Activated CD8-positive, alpha-beta memory T cell treated with anti-CD3 and anti-CD28 coated beads for 4 hours (primary cell): ENCODE results near the gene ZBTB39.
"Not testable (repeated sequence)": the region's sequence is repeated elsewhere in the genome, so short reads cannot be mapped to it uniquely, and the experiment has no call there.

Source experiments
- DNase-seq, 2 donors: peaks; one replicate each; pipeline ENCODE4 v3.0.0-alpha.2; 2020; ENCODE audit warnings: low read depth in 2 of 2

Gene ZBTB39

GRCh38 chr12:57005980-57006808 is at the start of gene ZBTB39:
Gene ZBTB39, minus strand, starts transcription at chr12:57006546. Its CDS starts 1,629 bp downstream, at chr12:57004917.
- DNase-seq, result peak; percentile 23 to 30

DNA sequence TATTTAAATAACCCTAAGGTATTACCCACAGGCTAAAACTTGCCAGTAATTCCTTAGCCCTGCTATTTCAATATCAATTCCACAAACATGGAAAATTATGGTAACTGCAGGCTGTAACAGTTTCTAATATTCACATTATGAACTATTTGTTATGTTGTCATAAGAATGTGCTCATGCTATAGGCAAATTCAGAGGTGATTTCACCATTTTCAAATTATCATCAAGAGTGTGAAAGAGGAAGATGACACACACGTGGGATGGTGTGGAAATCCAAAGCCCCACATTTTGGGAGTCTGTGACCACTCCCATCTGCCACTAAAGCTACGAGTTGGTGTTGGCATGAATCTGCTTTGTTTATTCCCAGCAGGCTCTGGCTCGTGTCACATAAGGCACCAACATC is 49.5 kb upstream of the ZBTB39 start:
- no peak for DNase-seq

- not testable (repeated sequence) for DNase-seq
Observed at GRCh38 chr12:57053901-57054300, 47.6 kb upstream of the ZBTB39 start.

DNA sequence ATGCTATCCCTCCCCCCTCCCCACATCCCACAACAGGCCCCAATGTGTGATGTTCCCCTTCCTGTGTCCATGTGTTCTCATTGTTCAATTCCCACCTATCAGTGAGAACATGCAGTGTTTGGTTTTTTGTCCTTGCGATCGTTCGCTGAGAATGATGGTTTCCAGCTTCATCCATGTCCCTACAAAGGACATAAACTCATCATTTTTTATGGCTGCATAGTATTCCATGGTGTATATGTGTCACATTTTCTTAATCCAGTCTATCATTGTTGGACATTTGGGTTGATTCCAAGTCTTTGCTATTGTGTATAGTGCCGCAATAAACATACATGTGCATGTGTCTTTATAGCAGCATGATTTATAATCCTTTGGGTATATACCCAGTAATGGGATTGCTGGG is 46.8 kb upstream of the ZBTB39 start:
- DNase-seq, result not testable (repeated sequence)

GRCh38 chr12:57051011-57051410 is 44.7 kb upstream of the ZBTB39 start:
- no peak for DNase-seq

DNA sequence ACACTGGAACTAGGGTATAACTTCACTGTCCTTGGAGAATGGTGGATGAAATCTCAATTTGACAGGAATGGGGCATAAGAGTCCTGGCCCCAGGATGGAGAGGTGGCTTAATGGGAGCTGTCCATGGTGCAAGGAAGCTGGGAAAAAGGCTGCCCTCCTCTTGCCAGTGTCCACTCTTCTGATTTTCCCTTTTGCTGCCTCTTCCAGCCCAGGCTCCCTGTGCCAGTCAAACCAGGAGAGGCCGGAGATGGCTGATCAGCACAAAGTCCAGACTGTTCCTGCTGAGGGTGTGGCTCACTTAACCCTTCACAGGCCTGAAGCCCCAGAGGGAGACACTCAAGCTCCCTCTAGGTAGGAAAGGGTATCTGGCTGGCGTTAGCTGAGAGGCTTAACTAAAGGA is 43.5 kb upstream of the ZBTB39 start, which contains the start of gene MYO1A:
Gene MYO1A, minus strand, starts transcription at position 240 of the 400 bp plus-strand sequence. CDS start 1,806 bp downstream, outside the sequence.
- DNase-seq, result no peak

DNA sequence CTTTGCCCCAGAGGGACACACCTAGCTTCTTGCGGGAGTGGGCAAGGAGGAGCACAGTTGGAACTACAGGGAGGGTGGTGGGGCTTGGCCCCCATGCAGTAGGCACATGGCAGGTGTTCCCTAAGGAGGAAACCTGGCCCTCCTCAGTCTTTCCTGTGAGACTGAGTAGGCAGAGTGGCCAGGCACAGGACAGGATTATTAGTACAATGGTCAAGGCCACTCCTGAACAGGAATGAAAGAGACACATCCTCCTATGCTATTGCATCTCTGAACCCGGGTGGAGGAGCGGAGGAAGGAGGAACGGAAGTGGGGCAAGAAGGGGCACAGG is 42.7 kb upstream of the ZBTB39 start:
- DNase-seq, result no peak

GRCh38 chr12:57048423-57049118 is 42.2 kb upstream of the ZBTB39 start:
- DNase-seq, result no peak

GRCh38 chr12:57047981-57048380 is 41.6 kb upstream of the ZBTB39 start:
- DNase-seq, result no peak

DNA sequence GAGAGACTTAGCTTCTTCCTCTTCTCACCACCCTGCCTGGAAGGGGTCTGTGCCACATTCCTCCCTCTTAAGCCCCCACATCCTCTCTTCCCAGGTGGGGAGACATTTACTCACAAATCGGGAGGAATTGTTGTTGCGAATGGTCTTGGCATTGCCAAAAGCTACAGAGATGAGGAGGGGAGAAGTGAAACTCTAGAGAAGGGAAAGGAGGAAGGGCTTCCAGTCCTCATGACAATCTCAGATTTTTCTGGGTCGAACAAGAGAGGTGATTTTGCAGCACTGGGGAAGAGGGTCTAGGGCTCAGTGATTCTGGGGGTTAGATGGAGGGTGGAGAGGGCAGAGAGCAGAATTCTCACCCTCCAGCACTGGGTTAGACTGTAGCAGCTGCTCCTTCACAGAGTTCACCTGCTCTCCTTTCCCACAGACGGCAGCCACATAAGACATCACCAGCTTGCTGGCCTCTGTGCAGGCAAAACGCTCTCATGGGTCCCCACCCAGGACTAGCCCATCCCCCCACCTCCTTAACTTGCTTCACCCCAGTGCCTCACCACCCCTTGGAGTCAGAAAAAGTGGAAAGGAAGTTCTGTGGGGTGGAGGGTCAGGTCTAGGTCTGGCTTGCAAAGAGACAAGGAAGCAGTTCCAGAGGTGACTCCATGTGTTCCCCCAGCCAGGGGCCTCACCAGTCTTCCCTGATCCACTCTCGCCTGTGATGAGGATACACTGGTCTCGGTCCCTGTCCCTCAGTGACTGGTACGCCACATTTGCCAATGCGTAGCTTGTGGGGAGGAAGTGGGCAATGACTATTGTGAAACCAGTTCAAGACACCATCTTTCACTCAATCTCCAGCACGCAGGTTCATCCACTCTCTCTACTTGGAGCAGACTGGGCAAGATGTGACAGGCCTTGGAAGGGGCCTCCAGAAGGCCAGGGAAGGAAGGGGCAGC is 40.9 kb upstream of the ZBTB39 start:
- DNase-seq, result no peak

GRCh38 chr12:57046086-57046791 is 39.9 kb upstream of the ZBTB39 start:
- DNase-seq, result no peak

GRCh38 chr12:57044889-57045288 is 38.5 kb upstream of the ZBTB39 start:
- DNase-seq, result no peak

DNA sequence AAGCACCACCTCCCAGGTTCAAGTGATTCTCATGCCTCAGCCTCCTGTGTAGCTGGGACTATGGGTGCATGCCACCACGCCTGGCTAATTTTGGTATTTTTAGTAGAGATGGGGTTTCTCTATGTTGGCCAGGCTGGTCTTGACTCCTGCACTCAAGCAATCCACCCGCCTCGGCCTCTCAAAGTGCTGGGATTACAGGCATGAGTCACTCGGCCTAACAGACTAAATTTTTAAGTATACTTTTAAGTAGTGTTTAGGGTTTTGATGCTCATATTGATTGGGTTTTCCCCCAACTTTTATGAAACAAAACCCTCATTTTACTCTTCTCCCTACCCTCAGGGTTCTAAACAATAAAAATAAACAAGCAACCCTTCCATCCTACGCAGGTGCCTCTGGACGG is 38.1 kb upstream of the ZBTB39 start:
- no peak for DNase-seq

- DNase-seq, result no peak
Observed at GRCh38 chr12:57042695-57043094, 36.3 kb upstream of the ZBTB39 start.

DNA sequence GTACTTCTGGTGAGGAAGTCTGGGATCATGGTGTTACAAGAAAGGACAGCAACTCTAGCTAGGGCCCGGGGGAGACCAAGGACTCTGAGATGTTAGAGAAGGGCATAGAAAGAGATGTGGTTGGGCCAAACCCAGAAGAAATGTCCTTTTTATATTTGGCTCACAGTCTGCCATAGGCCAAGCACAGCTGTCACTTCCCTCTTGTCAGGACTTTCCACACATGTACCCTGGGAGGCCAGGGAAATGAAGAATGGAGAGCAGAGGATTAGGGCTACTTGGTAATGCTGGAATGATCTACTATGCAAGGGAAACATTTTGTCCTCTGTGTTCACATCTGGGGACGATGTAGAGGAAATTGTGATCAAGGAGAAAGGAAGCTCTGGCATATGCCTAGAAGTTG is 34.4 kb upstream of the ZBTB39 start:
- no peak for DNase-seq

GRCh38 chr12:57040211-57040610 is 33.9 kb upstream of the ZBTB39 start:
- DNase-seq, result no peak

- no peak for DNase-seq
Observed at GRCh38 chr12:57039016-57039798, 32.9 kb upstream of the ZBTB39 start.

GRCh38 chr12:57037264-57037663 is 30.9 kb upstream of the ZBTB39 start:
- DNase-seq, result no peak

GRCh38 chr12:57033431-57033830 is 27.1 kb upstream of the ZBTB39 start:
- DNase-seq, result no peak

GRCh38 chr12:57031789-57032188 is 25.4 kb upstream of the ZBTB39 start:
- DNase-seq, result no peak
